GM19455 (cell line): ENCODE measurements around the gene PHACTR4.
"Not testable (repeated sequence)": the region's sequence is repeated elsewhere in the genome, so short reads cannot be mapped to it uniquely, and the experiment has no call there.

ENCODE experiments used
- ATAC-seq: cut with Tn5 transposase; IDR thresholded peaks from one replicate; pipeline ENCODE4 v1.9.1; 2021; ENCODE audit not compliant: unreplicated experiment

PHACTR4 gene

DNA sequence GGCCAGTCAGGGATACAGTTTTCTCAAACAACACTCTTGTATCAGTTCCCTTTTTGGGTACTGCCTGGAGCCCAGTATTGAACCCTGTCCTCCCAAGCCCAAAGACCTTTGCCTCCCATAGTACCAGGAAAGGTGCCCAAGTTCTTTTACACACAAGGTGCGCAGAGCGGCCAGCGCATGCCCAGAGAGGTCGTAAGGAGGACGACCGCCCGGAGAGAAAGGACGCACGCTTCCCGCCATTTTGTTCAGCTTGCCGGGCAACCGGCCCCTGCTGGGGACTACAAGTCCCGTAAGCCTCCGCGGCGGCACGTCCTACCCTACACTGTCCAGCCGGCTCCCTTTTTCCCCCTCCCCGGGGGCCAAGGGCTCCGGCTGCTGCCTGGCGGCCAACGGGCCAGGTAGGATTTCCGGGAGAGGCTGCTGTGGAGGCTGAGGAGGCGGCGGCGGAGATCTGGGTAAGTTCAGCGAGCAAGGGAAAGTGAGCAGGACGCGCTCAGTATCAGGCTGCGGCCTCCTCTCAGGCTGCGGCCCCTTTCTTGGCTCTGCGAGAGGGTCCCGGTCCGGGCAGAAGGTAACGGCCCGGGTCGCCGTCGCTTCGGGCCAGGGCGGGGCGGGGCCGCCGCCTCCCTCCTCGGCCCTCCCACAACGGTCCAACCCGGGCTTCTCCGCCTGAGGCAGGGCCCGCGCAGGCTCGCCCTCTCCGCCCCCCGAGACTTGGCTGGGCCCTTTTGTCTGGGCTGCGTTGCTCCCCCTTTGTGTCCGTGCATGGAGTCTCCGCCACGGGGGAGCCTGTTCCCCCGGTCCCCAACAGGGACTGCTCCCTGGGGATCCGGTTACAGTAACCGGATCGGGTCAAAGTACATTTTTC is at the start of gene PHACTR4:
PHACTR4 (plus strand) TSS at position 370 of the 868 bp plus-strand sequence. CDS start 37,708 bp downstream, outside the sequence.
- peak; percentile 87 for ATAC-seq

GRCh38 chr1:28322194-28322593 is 47.3 kb upstream of the PHACTR4 start:
- ATAC-seq: no peak

DNA sequence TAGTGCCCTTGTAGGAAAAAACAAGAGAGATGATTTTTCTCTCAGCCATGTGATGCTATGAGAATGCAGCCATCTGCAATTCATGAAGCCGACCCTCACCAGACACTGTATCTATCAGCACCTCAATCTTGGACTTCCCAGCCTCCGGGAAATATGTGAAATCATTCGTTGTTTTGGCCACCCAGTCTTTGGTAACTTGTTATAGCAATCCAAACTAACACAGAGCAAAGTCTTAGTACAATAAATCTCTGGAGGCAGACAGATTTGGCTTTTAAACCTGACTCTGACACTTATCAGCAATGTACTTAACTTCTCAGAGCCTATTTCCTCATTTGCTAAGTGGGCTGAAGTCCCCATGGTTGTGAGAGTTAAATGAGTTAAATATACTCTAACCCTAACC is 45.8 kb upstream of the PHACTR4 start:
- no peak for ATAC-seq

DNA sequence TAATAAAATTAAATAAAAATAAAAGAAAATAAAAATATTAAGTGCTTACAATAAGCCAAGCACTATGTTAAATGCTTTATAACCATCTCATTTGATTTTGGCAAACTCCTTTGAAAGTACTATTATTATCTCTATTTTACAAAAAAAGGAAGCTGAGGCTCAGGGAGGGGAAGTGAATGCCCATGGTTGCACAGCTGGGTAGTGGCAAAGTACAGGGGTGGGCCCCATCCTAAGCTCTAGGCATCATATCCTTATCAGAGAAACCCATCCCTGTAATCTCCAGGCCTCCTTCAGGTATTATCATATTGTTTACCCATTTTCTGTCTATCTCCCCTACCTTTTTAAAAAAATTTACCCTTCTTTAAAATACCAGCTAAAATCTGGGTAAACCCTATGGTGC is 43.0 kb upstream of the PHACTR4 start:
- no peak for ATAC-seq

DNA sequence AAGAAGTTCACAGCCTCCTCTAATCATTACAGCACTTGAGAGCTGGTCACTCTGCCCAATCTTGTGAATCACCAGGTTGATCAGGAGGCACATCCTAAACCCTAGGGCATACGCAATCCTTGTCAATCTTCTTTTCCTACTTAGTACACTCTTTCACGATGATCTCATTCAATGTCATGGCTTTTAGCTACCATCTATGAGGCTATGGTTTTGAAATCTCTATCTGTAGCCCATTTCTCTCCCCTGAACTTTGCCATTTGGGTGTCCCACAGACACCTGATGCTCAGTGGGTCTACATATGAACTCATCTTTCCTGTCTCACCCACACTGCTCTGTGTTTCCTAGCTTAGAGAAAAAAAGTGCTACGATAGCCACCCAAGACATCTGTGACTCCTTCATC is 42.6 kb upstream of the PHACTR4 start:
- no peak for ATAC-seq

- not testable (repeated sequence) for ATAC-seq
These were observed 42.1 kb upstream of the PHACTR4 start for GRCh38 chr1:28327431-28327830.

DNA sequence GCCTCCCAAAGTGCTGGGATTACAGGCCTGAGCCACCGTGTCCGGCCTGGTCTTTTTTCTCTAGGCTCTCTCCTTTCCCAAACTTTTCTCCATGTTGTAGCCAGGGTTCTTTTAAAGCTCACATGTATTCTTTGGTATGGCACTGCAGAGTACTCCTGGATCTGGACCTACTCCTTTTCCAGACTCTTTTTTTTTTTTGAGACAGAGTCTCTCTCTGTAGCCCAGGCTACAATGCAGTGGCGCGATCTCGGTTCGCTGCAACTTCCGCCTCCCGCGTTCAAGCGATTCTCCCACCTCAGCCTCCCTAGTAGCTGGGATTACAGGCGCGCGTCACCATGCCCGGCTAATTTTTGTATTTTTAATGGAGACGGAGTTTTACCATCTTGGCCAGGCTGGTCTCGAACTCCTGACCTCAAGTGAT is 41.3 kb upstream of the PHACTR4 start:
- no peak for ATAC-seq

DNA sequence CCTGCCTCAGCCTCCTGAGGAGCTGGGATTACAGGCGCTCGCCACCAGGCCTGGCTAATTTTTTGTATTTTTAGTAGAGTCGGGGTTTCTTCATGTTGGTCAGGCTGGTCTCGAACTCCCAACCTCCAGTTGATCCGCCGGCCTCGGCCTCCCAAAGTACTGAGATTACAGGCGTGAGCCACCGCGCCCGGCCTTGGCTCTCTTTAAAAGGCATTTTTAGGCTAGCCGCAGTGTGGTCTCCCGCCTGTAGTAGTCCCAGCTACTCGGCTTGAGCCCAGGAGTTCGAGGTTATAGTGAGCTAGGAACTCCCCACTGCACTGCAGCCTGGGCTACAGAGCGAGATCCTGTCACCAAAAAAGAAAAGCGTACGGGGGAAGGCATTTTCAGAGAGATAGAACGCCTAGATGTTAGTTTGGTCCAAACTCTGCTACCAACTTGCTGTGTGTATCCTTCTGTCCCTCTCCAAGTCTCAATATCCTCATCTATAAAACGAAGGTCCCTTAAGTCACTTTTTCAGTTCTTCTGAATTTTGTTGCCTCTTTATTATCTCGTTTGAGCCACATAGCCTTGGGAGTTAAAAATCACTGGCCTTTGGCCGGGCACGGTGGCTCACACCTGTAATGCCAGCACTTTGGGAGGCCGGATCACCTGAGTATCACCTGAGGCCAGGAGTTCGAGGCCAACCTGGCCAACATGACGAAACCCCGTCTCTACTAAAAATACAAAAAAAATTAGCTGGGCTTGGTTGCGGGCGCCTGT is 40.0 kb upstream of the PHACTR4 start:
- ATAC-seq: no peak

- no peak for ATAC-seq
These were observed 30.6 kb upstream of the PHACTR4 start for GRCh38 chr1:28338897-28339296.

- no peak for ATAC-seq
These were observed 30.0 kb upstream of the PHACTR4 start for GRCh38 chr1:28339551-28339950.

DNA sequence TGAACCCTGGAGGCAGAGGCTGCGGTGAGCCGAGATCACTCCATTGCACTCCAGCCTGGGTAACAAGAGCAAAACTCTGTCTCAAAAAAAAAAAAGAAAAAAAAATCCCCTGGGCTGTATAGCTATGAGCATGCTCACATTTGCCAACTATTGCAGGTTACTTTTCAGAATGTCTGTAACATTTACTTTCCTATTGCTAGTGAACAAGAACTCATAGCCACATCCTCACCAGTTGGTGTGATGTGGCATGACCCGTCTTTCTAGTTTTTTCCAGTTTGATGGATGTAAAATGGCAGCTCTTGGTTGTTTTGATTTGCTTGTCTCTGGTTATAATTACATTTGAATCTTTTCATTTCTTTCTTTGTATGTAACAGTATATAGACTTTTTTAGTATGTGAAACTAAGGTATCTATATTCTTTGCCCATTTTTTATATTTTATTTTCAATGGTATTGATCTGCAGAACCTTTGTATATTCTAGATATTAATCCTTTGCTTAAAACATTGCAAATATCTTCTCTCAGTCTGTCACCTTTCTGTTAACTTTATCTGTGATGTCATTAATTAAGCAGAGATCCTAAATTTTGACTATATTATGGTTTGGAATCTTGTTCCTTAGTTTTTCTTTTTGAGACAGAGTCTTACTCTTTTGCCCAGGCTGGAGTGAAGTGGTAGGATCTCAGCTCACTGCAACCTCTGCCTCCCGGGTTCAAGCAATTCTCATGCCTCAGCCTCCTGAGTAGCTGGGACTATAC is 29.1 kb upstream of the PHACTR4 start:
- no peak for ATAC-seq

GRCh38 chr1:28341591-28341990 is 27.9 kb upstream of the PHACTR4 start:
- no peak for ATAC-seq

DNA sequence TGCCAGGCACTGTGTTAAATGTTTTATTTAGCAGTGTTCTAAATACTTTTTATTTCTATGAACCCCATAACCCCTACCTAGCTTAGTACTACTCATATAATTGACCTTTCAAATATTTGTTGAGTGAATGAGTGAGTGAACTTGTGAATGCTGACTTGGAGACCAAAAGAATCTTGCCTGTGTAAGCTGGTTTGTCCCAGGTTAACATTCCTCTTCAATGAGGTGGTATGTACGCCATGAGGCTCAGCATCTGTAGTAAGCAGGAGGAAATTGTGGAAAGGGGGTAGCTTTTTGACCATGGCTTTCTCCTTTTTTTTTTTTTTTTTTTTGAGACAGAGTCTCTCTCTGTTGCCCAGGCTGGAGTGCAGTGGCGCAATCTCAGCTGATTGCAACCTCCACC is 26.1 kb upstream of the PHACTR4 start:
- no peak for ATAC-seq

DNA sequence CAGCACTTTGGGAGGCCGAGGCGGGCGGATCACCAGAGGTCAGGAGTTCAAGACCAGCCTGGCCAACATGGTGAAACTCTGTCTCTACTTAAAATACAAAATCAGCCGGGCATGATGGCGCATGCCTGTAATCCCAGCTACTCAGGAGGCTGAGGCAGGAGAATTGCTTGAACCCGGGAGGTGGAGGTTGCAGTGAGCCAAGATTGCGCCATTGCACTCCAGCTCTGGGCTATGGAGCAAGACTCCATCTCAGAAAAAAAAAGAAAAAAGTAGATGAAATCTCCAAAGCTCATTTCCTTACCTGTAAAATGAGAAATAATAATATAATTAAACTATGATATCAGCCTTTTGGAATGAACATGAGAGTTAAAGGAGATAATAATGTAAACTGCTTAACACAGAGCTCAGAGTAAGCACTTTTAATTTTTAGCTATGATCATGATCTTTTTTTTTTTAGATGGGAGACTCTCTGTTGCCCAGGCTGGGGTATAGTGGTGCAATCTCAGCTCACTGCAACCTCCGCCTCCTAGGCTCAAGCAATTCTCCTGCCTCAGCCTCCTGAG is 16.2 kb upstream of the PHACTR4 start:
- ATAC-seq: not testable (repeated sequence)

DNA sequence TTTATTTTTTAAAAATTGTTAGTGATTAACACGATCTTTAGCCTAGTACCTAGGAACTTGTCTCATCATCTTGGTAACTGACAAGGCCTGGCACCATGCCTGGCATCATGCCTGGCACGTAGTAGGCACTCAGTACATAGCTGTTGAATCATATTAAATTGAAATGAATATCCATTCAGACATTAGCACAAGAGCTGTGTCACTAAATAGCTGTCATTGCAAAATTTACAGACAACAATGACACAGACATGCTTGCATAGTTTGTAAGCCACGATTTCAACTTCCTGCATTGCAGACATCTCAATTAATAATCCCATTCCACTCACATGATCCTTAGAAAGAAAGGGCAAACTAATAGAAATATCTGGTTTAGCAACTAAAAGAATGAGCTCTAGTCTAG is 15.4 kb upstream of the PHACTR4 start:
- no peak for ATAC-seq

DNA sequence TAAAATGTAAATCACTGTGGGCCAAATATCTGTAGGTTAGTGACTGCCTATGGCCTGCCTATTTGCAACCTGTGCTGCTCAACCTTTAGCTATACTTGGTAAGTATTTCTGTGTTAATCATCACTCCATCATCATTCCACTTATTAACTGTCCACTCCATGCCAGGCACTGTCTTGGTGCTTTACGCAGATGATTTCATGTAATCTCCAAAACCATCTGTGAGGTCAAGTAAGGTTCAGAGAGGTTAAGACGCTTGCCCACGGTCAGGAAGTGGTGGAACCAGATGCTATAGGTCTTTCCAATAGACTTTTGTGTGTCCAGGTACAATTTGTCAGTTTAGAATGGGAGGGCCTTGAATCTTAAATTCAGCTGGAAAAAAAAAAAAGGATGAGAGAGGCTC is 10.8 kb upstream of the PHACTR4 start:
- no peak for ATAC-seq

DNA sequence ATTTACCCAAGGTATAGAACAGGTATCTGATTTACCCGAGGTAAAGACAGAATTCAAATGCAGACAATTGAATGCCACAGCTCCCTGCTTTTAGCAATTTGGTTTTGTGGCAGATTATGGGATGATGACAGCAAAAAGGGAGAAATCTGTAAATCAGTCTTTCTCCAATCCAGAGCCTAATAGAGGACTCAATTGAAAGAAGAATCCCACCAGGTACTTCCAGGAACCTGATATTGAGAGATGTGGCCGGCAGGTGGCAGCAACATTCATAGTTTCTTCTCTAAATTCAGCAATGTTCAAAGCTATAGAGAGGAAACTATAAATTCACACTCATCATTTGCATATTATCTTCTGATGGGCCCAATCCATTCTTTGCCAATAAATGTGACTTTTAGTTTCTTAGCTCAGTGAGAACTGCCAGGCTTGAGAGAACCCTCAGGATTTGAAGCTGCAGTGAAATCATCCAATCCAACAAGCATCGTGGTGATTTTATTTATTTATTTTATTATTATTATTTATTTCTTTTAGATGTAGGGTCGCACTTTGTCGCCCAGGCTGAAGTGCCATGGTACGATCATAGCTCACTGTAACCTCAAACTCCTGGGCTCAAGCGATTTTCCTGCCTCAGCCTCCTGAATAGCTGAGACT is 9.8 kb upstream of the PHACTR4 start:
- no peak for ATAC-seq

- no peak for ATAC-seq
These were observed 4.7 kb upstream of the PHACTR4 start for GRCh38 chr1:28364888-28365287.

DNA sequence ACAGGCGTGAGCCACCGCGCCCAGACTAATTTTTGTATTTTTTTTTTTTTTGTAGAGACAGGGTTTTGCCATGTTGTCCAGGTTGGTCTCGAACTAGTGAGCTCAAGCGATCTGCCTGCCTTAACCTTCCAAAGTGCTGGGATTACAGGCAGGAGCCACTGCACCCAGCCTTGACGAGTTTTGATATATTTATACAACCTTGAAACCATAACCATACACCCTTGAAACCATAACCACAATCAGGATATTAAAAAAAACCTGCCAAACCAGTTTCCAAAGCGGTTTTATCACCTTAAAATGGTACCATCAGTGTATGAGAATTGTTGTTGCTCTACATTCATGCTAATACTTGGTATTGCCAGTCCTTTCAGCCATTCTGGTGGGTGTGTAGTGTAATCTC is 3.7 kb upstream of the PHACTR4 start:
- ATAC-seq: no peak

GRCh38 chr1:28368608-28369007 is 932 bp upstream of the PHACTR4 start:
- ATAC-seq: not testable (repeated sequence)
